ENCODE results near the gene CHD5. TPM values are rescaled to one million over a fixed set of nuclear protein-coding genes. Genes with fewer than 3 reads are reported as not detected.

The CHD5 gene
- total RNA-seq, 1 experiment from 2014 or later, result not detected

- no peak for DNase-seq (ENCODE audit: low read depth)
Measured at GRCh38 chr1:6174621-6175410, 5.3 kb downstream of the CHD5 start.

GRCh38 chr1:6172549-6172948 lies 7.6 kb downstream of the CHD5 start:
- peak; percentile 45 for DNase-seq (ENCODE audit: low read depth)

GRCh38 chr1:6171548-6172124 lies 8.5 kb downstream of the CHD5 start:
- DNase-seq (ENCODE audit: low read depth), result peak; percentile 21

- no peak for DNase-seq (ENCODE audit: low read depth)
Measured at GRCh38 chr1:6170742-6171201, 9.3 kb downstream of the CHD5 start.

- DNase-seq (ENCODE audit: low read depth), result no peak
Measured at GRCh38 chr1:6170116-6170741, 9.9 kb downstream of the CHD5 start.

GRCh38 chr1:6168947-6169586 lies 11.1 kb downstream of the CHD5 start:
- DNase-seq (ENCODE audit: low read depth), result no peak

- no peak for DNase-seq (ENCODE audit: low read depth)
Measured at GRCh38 chr1:6167391-6168303, 12.5 kb downstream of the CHD5 start.

GRCh38 chr1:6166655-6167390 lies 13.3 kb downstream of the CHD5 start:
- no peak for DNase-seq (ENCODE audit: low read depth)

GRCh38 chr1:6166221-6166620 lies 13.9 kb downstream of the CHD5 start:
- no peak for DNase-seq (ENCODE audit: low read depth)

GRCh38 chr1:6165441-6165985 lies 14.6 kb downstream of the CHD5 start:
- no peak for DNase-seq (ENCODE audit: low read depth)

- DNase-seq (ENCODE audit: low read depth), result no peak
Measured at GRCh38 chr1:6165027-6165426, 15.1 kb downstream of the CHD5 start.

GRCh38 chr1:6163973-6164617 lies 16.0 kb downstream of the CHD5 start:
- DNase-seq (ENCODE audit: low read depth), result no peak

- no peak for DNase-seq (ENCODE audit: low read depth)
Measured at GRCh38 chr1:6163191-6163972, 16.7 kb downstream of the CHD5 start.

GRCh38 chr1:6162773-6163172 lies 17.3 kb downstream of the CHD5 start:
- DNase-seq (ENCODE audit: low read depth), result no peak

GRCh38 chr1:6162341-6162740 lies 17.8 kb downstream of the CHD5 start:
- DNase-seq (ENCODE audit: low read depth), result no peak

GRCh38 chr1:6158181-6158580 lies 21.9 kb downstream of the CHD5 start:
- no peak for DNase-seq (ENCODE audit: low read depth)

- peak; percentile 79 for DNase-seq (ENCODE audit: low read depth)
Measured at GRCh38 chr1:6157528-6158174, 22.5 kb downstream of the CHD5 start.

- DNase-seq (ENCODE audit: low read depth), result peak; percentile 26
Measured at GRCh38 chr1:6157132-6157527, 23.0 kb downstream of the CHD5 start.

Data from RPMI7951 (cell line).